Activated effector memory CD4-positive, alpha-beta T cell treated with Interleukin-2 at 50 U/mL for 16 hours (primary cell): ENCODE data around the gene SDK2.

Experiments
- DNase-seq: peaks from one replicate; pipeline ENCODE4 v3.0.0-alpha.2; 2020

Gene SDK2

GRCh38 chr17:73380439-73381106 is 263.7 kb downstream of the SDK2 start:
- no peak for DNase-seq

DNA sequence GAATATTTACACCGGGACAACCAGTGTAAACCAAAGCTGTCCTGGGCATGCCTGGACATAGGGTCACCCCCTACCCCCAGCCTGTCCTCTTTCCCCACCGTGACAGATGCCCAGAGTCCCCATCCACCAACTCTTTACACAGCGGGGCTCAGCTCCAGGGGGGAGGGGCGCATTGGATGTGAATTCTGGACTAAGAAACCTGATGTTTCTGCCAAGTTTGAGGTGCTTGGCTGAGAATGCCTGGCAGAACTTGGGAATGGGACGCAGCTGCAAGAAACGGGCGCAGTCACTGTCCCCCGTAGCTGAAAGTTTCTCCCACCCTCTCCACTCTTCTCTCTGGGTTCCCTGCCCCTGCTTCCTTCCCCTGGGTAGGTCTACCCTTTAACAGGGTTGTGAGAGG is 264.4 kb downstream of the SDK2 start:
- no peak for DNase-seq

DNA sequence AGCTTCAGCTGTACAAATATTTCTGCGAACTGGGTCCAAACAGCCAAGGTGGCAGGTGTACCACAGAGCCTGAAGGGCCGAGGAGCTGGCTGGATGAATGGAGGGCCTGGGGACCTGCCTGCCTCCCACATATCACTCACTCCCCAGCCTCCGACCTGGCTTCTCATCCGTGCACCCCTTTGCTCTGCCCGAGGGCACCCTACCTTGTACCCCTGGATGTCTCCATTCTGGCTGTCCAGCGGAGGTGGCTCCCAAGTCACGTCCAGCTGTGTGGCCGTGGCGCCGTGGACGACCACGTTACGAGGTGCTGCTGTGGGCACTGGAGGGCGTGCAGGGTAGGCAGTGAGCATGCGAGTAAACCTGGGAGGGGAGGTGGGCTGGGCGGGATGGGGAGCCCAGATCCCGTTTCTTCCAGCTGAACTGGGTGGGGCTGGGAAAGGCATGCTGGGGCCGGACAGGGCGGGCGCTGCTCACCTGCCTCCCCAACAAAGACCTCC is 265.2 kb downstream of the SDK2 start:
- DNase-seq = no peak

DNA sequence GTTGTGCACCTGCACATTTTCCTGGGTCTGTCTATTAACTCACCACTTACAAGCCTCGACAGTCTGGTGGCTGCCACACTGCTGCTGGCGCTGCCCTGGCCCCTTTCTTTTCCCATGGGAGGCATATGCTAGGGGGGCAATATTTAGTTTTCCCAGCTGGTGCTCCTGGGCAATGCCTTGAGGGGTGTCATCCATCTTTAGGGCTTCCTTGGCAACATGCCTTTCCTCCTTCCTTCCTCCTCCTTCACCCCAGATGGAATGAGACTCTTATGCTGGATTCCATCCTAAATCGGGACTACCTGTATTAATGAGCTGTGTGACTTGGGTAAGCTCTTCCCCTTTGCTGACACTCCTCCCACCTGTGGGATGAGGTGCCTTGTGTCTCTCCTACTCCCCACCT is 267.6 kb downstream of the SDK2 start:
- no peak for DNase-seq

DNA sequence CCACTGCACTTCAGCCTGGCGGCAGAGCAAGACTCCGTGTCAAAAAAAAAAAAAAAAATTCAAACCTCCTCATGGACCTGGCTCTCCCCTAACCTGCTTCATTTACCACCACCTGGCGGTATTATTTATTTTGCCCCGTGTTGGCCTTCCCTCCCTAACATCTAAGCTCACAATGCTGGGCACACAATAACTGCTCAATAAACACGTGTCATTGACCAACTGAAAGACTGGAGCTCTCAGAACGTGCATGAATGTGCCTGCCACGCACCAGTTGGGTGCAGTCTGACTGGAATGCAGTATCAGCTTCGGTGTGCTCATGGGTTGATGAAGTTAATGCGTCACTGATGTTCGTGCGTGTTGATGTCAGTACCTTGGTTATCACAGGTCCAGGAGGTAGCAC is 268.1 kb downstream of the SDK2 start:
- no peak for DNase-seq

DNA sequence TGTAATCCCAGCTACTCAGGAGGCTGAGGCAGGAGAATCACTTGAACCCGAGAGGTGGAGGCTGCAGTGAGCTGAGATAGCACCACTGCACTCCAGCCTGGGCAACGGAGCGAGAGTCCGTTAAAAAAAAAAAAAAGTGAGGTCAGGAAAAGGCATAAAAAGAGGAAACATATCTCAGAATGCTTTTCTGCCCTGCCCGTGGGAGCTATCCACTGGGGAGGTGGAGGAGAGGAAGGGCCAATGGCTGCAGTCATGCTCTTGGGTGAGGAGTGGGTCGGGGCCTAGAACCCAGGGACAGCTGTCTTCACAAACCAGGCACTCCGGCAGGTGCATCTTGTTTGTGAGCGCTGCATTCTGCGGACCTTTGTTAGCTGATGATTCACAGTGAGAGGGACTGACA is 272.4 kb downstream of the SDK2 start:
- DNase-seq = no peak

DNA sequence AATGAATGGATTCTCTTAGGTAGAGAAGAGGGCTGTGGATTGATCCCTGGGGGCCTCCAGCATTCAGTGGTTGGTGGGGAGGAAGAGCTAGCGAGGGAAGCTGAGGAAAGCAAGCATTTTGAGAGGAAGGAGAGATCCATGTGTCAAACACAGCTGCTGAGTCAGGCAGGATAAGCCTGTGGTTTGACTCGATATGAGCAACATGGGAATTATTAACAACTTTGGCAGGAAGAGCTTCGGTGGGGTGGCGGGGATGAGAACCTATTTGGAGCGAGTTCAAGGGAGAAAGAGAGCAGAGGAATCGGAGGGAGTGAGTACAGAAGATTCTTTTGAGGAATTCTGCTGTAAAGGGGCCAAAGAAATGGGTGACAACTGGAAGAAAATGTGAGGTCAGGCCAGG is 273.0 kb downstream of the SDK2 start:
- DNase-seq = no peak

- peak; percentile 67 for DNase-seq
Measured at GRCh38 chr17:73369817-73370490, 274.3 kb downstream of the SDK2 start.

GRCh38 chr17:73369111-73369521 is 275.1 kb downstream of the SDK2 start:
- DNase-seq = no peak

- DNase-seq = no peak
Measured at GRCh38 chr17:73368085-73368631, 276.1 kb downstream of the SDK2 start.

DNA sequence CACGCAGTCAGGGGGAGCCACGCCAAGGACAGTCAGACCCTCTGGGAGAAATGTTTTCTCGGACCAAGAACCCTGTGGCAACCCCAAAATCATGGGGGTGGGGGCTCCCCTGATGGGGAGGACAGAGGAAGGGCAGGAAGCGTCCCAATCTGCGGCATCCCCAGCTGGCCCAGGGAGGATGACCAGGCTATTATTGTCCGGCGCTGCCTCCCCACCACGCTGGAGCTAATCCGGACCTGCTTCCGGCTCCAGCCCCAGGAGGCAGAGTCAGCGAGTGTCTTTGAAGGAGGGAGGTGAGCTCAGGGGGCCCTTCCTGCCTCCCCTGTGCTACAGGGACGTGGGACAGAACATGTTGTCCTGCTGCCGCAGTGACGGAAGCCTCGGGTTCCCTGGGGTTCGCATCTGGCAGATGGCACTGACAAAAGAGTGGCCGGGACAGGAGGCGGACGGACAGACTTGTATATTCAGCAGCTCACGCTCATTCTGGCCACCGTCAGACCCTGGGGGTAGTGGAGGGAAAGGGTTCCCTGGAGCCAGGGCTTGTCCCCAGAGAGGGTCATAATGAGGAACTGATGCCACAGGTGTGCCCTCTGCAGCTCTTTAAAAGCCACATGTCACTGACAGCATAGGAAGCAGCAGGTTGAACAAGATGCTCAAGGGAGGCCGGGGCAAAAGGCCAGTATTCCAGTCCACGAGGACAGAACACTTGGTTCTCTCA is 278.2 kb downstream of the SDK2 start:
- no peak for DNase-seq

DNA sequence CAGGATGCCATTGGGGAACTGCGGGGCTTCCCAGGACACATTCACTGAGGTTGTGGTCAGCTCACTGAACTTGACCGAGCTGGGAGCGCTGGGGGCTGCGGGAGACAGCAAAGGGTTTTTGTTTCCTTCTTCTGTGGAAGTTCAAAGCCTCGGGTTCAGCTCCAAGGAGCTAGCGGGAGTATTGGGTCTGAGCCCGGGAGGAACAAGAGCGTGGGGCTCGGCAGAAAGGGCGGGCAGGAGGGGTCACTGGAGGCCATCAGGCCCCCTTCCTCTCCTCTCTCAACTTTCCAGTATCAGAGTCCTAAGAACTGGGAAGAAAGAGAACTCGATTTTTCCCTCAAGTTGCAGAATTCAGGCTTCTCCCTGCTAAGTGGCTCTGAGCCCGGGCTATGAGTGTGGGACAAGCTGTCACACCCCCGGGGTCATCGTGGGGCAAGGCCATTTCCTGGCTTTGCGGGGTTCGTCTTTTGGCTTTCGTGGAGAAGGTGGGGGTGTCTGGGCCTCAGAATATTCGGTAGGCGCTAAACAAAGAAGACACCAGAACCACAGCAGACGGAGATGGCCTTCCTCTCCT is 278.9 kb downstream of the SDK2 start:
- no peak for DNase-seq

DNA sequence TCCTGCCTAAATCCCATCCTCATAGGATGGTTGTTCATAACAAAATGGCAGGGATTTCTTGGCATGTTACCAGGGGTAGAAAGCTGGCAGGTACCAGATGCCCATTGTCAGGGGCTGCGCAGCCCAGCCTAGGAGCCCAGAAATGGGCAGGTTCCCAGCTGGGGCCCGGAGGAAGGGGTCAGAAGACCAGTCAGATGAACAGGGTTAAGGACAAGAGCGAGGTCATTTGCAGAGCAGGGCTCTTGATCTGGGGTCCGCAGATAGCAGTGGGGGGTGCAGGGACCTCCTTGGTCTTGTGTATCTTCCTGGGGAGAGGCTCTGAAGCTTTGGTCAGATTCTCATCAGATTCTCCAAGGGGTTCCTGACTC is 280.1 kb downstream of the SDK2 start:
- no peak for DNase-seq

DNA sequence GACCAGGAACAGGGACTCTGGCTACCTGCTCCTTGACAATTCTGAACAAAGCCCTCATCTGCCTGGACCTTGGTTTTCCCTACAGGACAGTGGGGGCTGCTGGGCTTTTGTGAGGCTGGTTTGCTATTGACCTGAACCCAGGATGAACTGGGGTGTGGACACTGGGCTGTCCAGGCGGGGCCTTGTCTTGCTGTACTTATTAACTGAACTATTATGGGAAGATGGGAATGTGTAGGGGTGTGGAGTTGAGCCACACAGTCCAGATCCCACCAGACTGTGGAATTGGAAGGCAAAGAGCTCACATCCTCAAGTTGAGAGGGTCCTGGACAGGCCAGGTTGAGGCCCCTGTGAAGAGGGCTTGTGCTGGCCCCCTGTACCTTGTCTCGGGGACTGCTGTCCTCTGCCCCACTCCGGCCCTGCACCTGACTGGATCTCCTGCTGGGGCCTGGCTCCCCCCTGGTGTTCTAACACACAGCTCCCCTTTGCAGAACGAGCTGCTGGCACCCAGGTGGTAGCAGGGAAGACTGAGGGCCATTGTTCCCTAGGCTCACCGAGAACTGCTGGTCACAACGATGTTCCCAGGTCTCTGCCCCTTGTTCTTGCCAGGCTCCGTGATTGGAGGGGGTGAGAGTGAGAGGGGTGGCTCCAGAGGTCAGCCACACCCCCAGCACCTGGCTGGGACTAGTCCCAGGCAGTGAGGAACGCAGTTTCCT is 280.6 kb downstream of the SDK2 start:
- no peak for DNase-seq

DNA sequence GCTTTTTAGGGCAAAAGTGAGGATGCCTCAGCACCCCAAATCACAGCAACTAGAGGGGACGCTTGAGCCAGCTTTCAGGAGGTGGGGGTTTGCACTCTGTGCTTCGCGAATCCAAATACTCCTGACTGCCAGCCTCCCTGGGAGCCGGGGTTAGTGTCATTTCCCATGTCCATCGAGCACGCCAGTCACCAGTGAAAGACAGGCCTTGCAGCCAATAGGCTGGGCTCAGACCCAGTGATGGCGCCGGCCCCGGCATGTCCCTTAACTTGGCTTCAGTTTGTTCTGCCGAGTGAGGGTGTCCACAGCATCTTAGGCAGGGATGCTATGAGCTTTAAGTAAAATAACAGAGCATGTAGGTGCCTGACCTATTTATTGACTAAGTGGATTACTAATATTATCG is 281.5 kb downstream of the SDK2 start:
- DNase-seq = no peak

GRCh38 chr17:73360961-73361761 is 283.1 kb downstream of the SDK2 start:
- no peak for DNase-seq

DNA sequence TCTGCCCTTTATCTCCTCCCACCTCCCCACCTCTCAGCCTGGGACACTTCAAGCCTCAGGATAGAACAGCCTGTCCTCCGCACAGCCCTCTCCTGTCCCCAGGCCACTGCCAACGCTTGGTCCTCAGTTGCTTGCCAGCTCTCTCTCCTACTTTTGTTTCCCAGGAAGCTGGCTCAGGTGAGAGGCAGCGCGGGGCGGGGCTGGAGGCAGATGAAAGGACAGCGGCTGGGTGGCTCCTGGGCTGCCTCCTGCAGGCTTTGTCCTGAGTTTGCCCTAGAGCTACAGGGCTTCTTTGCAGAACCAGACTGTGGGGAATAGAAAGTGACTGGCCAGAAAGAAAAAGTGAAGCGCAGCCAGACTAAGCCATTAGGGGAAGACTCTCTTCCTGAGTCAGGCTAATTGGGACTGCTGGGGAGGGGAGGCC is 284.2 kb downstream of the SDK2 start:
- DNase-seq = no peak

GRCh38 chr17:73359352-73359751 is 284.9 kb downstream of the SDK2 start:
- no peak for DNase-seq

DNA sequence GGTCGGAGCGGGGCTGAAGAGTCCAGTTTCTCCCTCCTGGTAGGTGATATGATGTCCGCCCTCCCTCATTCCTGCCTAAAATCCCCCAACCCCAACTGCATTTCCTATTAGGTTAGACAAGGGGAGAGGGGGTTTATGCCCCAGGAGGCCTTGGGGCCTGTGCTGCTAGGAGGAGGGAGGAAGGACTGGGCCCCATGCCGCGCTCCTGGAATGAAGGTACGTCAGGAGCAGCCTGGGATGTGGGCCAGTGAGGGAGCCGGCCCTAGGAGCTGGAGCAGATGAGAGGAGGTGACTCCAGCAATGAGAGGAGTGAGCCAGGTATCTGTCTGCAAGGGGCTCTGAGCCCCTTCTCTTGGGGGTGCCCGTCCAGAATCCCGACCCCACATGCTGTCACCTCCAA is 285.6 kb downstream of the SDK2 start:
- no peak for DNase-seq

DNA sequence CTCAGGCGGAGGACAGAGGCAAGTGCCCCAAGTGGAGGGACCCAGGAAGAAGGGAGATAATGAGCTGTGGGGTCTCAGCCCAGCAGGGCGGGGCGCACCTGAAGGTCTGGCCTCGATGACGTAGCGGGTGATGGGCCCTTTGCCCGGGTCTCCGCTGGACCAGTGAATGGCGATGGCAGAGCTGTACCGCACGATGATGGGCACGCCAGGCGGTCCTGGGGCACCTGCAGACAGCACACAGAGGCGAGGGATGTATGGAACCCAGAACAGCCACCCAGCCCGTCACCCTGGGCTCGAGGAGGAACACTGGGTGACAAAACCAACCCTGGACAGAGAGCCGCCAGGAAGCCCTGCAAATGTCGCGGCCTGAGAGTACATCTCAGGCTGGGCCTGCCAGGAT is 286.3 kb downstream of the SDK2 start:
- no peak for DNase-seq

DNA sequence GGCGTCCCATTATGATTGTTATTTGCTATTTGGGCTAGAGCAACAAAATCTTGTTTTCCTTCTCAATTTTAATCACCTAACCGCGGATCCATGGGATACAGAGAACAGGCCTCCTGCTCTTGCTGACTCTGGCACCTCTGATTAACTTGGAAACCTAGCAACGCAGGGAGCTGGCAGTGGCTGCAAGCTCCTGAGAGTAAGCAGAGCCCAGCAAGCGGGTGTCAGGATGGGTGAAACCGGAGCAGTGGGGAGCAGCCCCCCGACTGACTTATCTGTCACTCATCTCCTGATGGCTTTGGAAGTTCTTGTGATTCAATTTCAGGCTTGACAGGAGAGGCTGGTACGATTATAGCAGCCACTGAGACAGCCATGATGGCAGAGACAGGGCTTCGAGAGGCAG is 286.9 kb downstream of the SDK2 start:
- no peak for DNase-seq
